H9 (cell line): ENCODE data around the gene MACROH2A1. TPM values are rescaled to one million over a fixed set of nuclear protein-coding genes. Genes with fewer than 3 reads are reported as not detected.

Experiments used
- DNase-seq: peaks from one replicate; pipeline ENCODE4 v3.0.0-alpha.2; 2017
- H2AFZ ChIP-seq: one replicate; pipeline ENCODE4 v1.6.1; 2013; ENCODE audit warnings: mild to moderate bottlenecking, low read length, control low read depth, moderate library complexity
- H2AK5ac ChIP-seq: 2 replicates; pipeline ENCODE4 v1.6.1; 2013; ENCODE audit warnings: low read length, control low read depth, mixed read lengths; ENCODE audit not compliant: insufficient read length
- H2BK120ac ChIP-seq: one replicate; pipeline ENCODE4 v1.6.1; 2013; ENCODE audit warnings: low read depth, mild to moderate bottlenecking, low read length, control low read depth, inconsistent platforms; ENCODE audit not compliant: poor library complexity, severe bottlenecking
- H2BK12ac ChIP-seq: 2 replicates; pipeline ENCODE4 v1.6.1; 2013; ENCODE audit warnings: low read length, control low read depth, mixed read lengths, low read depth; ENCODE audit not compliant: insufficient read length
- H2BK15ac ChIP-seq: 2 replicates; pipeline ENCODE4 v1.6.1; 2013; ENCODE audit warnings: low read depth, low read length, control low read depth
- H2BK20ac ChIP-seq: one replicate; pipeline ENCODE4 v1.6.1; 2013; ENCODE audit warnings: low read depth, mild to moderate bottlenecking, low read length, control low read depth, inconsistent platforms; ENCODE audit not compliant: poor library complexity, severe bottlenecking
- H2BK5ac ChIP-seq: 2 replicates; pipeline ENCODE4 v1.6.1; 2013; ENCODE audit warnings: low read length, control low read depth, mixed read lengths; ENCODE audit not compliant: insufficient read length
- H3K14ac ChIP-seq: 2 replicates; pipeline ENCODE4 v1.6.1; 2013; ENCODE audit warnings: low read length, control low read depth; ENCODE audit not compliant: insufficient read depth
- H3K18ac ChIP-seq: 2 replicates; pipeline ENCODE4 v1.6.1; 2013; ENCODE audit warnings: low read depth, mild to moderate bottlenecking, mixed read lengths, low read length, control low read depth; ENCODE audit not compliant: insufficient read length
- H3K23ac ChIP-seq: 2 replicates; pipeline ENCODE4 v1.6.1; 2013; ENCODE audit warnings: low read length, control low read depth, mixed read lengths, low read depth; ENCODE audit not compliant: insufficient read length
- H3K23me2 ChIP-seq: 2 replicates; pipeline ENCODE4 v1.6.1; 2013; ENCODE audit warnings: low read depth, mild to moderate bottlenecking, mixed read lengths, low read length, control low read depth; ENCODE audit not compliant: insufficient read length, poor library complexity, severe bottlenecking
- H3K27ac ChIP-seq: 2 replicates; pipeline ENCODE4 v1.5.1; 2013; ENCODE audit warnings: low read length, control low read depth, mixed read lengths, low read depth; ENCODE audit not compliant: insufficient read length
- H3K27me3 ChIP-seq: 2 replicates; pipeline ENCODE4 v1.6.1; 2013; ENCODE audit warnings: low read length, control low read depth, inconsistent platforms; ENCODE audit not compliant: insufficient read depth
- H3K4ac ChIP-seq: 2 replicates; pipeline ENCODE4 v1.6.1; 2013; ENCODE audit warnings: low read depth, mild to moderate bottlenecking, control low read depth, inconsistent platforms, low read length, moderate library complexity
- H3K4me1 ChIP-seq: 2 replicates; pipeline ENCODE4 v1.6.1; 2013; ENCODE audit warnings: low read length, control low read depth, inconsistent platforms; ENCODE audit not compliant: insufficient read depth
- H3K4me2 ChIP-seq: 2 replicates; pipeline ENCODE4 v1.6.1; 2013; ENCODE audit warnings: low read length, control low read depth, mixed read lengths; ENCODE audit not compliant: insufficient read length, insufficient read depth
- H3K56ac ChIP-seq: 2 replicates; pipeline ENCODE4 v1.6.1; 2013; ENCODE audit warnings: low read depth, mild to moderate bottlenecking, mixed read lengths, low read length, control low read depth; ENCODE audit not compliant: insufficient read length
- H3K79me1 ChIP-seq: 2 replicates; pipeline ENCODE4 v1.6.1; 2013; ENCODE audit warnings: low read depth, mild to moderate bottlenecking, moderate library complexity, low read length, control low read depth, inconsistent platforms; ENCODE audit not compliant: insufficient read depth, poor library complexity, severe bottlenecking
- H3K79me2 ChIP-seq: 2 replicates; pipeline ENCODE4 v1.6.1; 2013; ENCODE audit warnings: low read length, control low read depth, inconsistent platforms; ENCODE audit not compliant: insufficient read depth
- H3K9ac ChIP-seq: 2 replicates; pipeline ENCODE4 v1.6.1; 2013; ENCODE audit warnings: low read length, control low read depth, mixed read lengths; ENCODE audit not compliant: insufficient read length; ENCODE audit errors: extremely low read depth
- H3K9me3 ChIP-seq: one replicate; pipeline ENCODE4 v1.6.1; 2013; ENCODE audit warnings: low read depth, low read length, inconsistent platforms; ENCODE audit not compliant: control insufficient read depth
- H3T11ph ChIP-seq: one replicate; pipeline ENCODE4 v1.6.1; 2013; ENCODE audit warnings: mild to moderate bottlenecking, low read length, control low read depth, inconsistent platforms
- H4K20me1 ChIP-seq: one replicate; pipeline ENCODE4 v1.6.1; 2013; ENCODE audit not compliant: control insufficient read depth, insufficient read length, insufficient read depth
- H4K5ac ChIP-seq: 2 replicates; pipeline ENCODE4 v1.6.1; 2013; ENCODE audit warnings: low read depth, mild to moderate bottlenecking, mixed read lengths, low read length, control low read depth; ENCODE audit not compliant: insufficient read length
- H4K8ac ChIP-seq: replicated peaks from 2 replicates; pipeline ENCODE4 v1.6.1; 2013; ENCODE audit warnings: low read length, control low read depth, mixed read lengths, low read depth; ENCODE audit not compliant: insufficient read length
- H4K91ac ChIP-seq: 2 replicates; pipeline ENCODE4 v1.6.1; 2013; ENCODE audit warnings: low read depth, mild to moderate bottlenecking, moderate library complexity, mixed read lengths, low read length, control low read depth; ENCODE audit not compliant: insufficient read length
- H3K27ac Mint-ChIP-seq, 3 experiments: 2 replicates in 2 of 3; 3 replicates in 1 of 3; pipeline ENCODE4 v1.8.0; 2020 to 2021; ENCODE audit warnings: mixed read lengths in 3 of 3, mild to moderate bottlenecking in 1 of 3, moderate library complexity in 1 of 3
- H3K27me3 Mint-ChIP-seq: 2 replicates; pipeline ENCODE4 v1.8.0; 2021; ENCODE audit warnings: low read depth, mild to moderate bottlenecking, moderate library complexity, mixed read lengths
- H3K36me3 Mint-ChIP-seq, 3 experiments: 2 replicates in 2 of 3; 3 replicates in 1 of 3; pipeline ENCODE4 v1.8.0; 2020 to 2021; ENCODE audit warnings: low read depth in 3 of 3, mixed read lengths in 3 of 3; ENCODE audit not compliant: insufficient read depth in 1 of 3
- H3K4me1 Mint-ChIP-seq, 2 experiments: 2 replicates each; pipeline ENCODE4 v1.8.0; 2020; ENCODE audit warnings: mixed read lengths in 2 of 2
- H3K4me3 Mint-ChIP-seq, 2 experiments: 2 replicates in 1 of 2; 3 replicates in 1 of 2; pipeline ENCODE4 v1.8.0; 2020 to 2021; ENCODE audit warnings: mild to moderate bottlenecking in 2 of 2, mixed read lengths in 2 of 2, moderate library complexity in 1 of 2
- H3K9me3 Mint-ChIP-seq, 2 experiments: 2 replicates in 1 of 2; 3 replicates in 1 of 2; pipeline ENCODE4 v1.8.0; 2020; ENCODE audit warnings: mild to moderate bottlenecking in 2 of 2, mixed read lengths in 2 of 2, moderate library complexity in 1 of 2
- CTCF ChIP-seq: fragments of 200-600 bp; sonication (generic); conservative IDR thresholded peaks from 3 replicates; pipeline ENCODE4 v1.8.0; 2021; ENCODE audit warnings: antibody characterized with exemption, mild to moderate bottlenecking
- WGBS: extraction: QIAGEN DNeasy Blood & Tissue Kit; methylation state at CpG from one replicate; pipeline ENCODE4 v1.1.7; 2013; ENCODE audit warnings: missing lambda C conversion rate, low lambda C conversion rate, mixed read lengths; ENCODE audit not compliant: insufficient read length; ENCODE audit errors: extremely low coverage; 5-methylcytosine and 5-hydroxymethylcytosine counted together
- total RNA-seq: library from RNA; stranded (reverse); gene quantifications from 2 replicates; pipeline ENCODE4 v1.2.1, GENCODE V29; 2021

MACROH2A1 gene
- total RNA-seq, 1 experiment from 2014 or later = 111 TPM

DNA sequence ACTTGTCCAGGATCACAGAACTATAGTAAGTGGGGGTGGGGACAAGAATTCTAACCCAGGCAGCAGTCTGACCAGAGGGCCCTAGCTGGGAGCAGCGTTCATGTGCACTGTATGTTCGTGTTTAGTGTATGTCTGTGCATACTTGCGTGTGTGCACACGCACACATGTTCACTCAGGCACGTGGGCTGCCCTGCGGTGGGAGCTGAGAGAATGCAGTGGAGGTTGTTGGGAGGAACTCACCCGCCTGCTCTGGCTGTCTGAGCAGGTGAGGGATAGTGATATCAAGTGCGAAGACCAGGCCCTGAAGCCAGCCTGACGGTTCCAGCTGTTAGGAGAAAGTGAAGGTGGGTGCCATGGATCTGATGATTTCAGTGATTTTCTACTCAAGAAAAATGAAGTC lies 47.2 kb upstream of the MACROH2A1 start:
- Histone ChIP-seq H3K14ac (no peak overlapping the region), H3K4ac (no peak overlapping the region), H3K23ac (no peak overlapping the region), H2BK15ac (no peak overlapping the region), H2BK20ac (no peak overlapping the region), H4K20me1 (no peaks in the 10 kb centered on the region), H3K9me3 (no peaks in the 10 kb centered on the region), H3K23me2 (no peaks in the 10 kb centered on the region), H2BK120ac (no peak overlapping the region), H2AFZ (no peak overlapping the region), H3K4me2 (no peak overlapping the region), H3K18ac (no peak overlapping the region), H4K5ac (no peak overlapping the region), H3K79me2 (no peaks in the 10 kb centered on the region), H4K91ac (no peak overlapping the region), H3K9ac (no peak overlapping the region), H3K4me1 (no peaks in the 10 kb centered on the region), H3K27me3 (peaks cover 2% of the 10 kb centered on the region; the same call in 1 of the 2 replicates), H3K56ac (no peak overlapping the region), H4K8ac (no peak overlapping the region), H2BK5ac (no peak overlapping the region), H2BK12ac (no peak overlapping the region), H3T11ph (no peak overlapping the region), H3K27ac (no peak overlapping the region), H2AK5ac (no peak overlapping the region), H3K79me1 (no peaks in the 10 kb centered on the region)
- Mint-ChIP-seq H3K4me3 (no peak overlapping the region), H3K27ac (0 out of 7 replicates have a peak overlapping the region, but pooled peaks of 1 of the 3 experiments have one; percentile 25), H3K9me3 (no peaks in the 10 kb centered on the region; a peak in 1 of 5 replicates), H3K4me1 (peaks cover 12 to 14% of the 10 kb centered on the region in 2 experiments), H3K36me3 (no peaks in the 10 kb centered on the region), H3K27me3 (peaks cover 74% of the 10 kb centered on the region)
- no peak for TF ChIP-seq CTCF
- WGBS = no CpG with 5 or more reads among the region's 9 CpGs
- peak; percentile 9 for DNase-seq
